HepG2 (cell line): ENCODE results near the gene BIRC7. TPM values are rescaled to one million over a fixed set of nuclear protein-coding genes. Genes with fewer than 3 reads are reported as not detected.
A peak's percentile ranks its signal among the peaks of the same experiment; 100 is the strongest.

Experiments used
- AGO2 ChIP-seq: fragments of 200-400 bp; formaldehyde crosslinking; optimal IDR thresholded peaks from 2 replicates; pipeline ENCODE3; 2017; ENCODE audit warnings: mild to moderate bottlenecking, low read depth, low read length, moderate library complexity
- ATRX ChIP-seq: sonication (generic); formaldehyde crosslinking; IDR thresholded peaks from 2 replicates; pipeline ENCODE4 v1.4.0; 2020; ENCODE audit warnings: missing genetic modification reagents, borderline replicate concordance
- BCL3 ChIP-seq: sonication (generic); formaldehyde crosslinking; IDR thresholded peaks from 2 replicates; pipeline ENCODE4 v1.5.1; 2020; ENCODE audit warnings: mild to moderate bottlenecking, missing genetic modification reagents, moderate library complexity
- CBX5 ChIP-seq: sonication (generic); formaldehyde crosslinking; IDR thresholded peaks from 2 replicates; pipeline ENCODE4 v1.4.0; 2020; ENCODE audit warnings: missing genetic modification reagents, borderline replicate concordance
- FOXK2 ChIP-seq: fragments of 450-650 bp; IDR thresholded peaks from 2 replicates; pipeline ENCODE4 v1.6.1; 2016
- FOXM1 ChIP-seq: sonication (generic); formaldehyde crosslinking; IDR thresholded peaks from 2 replicates; pipeline ENCODE4 v1.5.0; 2020; ENCODE audit warnings: missing genetic modification reagents
- KAT2B ChIP-seq: fragments of 150-350 bp; IDR thresholded peaks from 2 replicates; pipeline ENCODE4 v1.6.1; 2014; ENCODE audit warnings: low read depth, low read length, borderline replicate concordance
- PCBP2 ChIP-seq: fragments of 200-400 bp; formaldehyde crosslinking; optimal IDR thresholded peaks from 2 replicates; pipeline ENCODE3; 2018; ENCODE audit warnings: low read length, low read depth; ENCODE audit not compliant: poor library complexity, severe bottlenecking
- SIX4 ChIP-seq: sonication (generic); formaldehyde crosslinking; IDR thresholded peaks from 2 replicates; pipeline ENCODE4 v1.4.0; 2020; ENCODE audit warnings: missing genetic modification reagents
- U2AF1 ChIP-seq: fragments of 200-400 bp; formaldehyde crosslinking; optimal IDR thresholded peaks from 2 replicates; pipeline ENCODE3; 2017; ENCODE audit warnings: mild to moderate bottlenecking, low read depth, low read length
- ZBTB7B ChIP-seq: sonication (generic); formaldehyde crosslinking; IDR thresholded peaks from 2 replicates; pipeline ENCODE4 v1.4.0; 2020; ENCODE audit warnings: missing genetic modification reagents
- ZNF12 ChIP-seq: sonication (generic); formaldehyde crosslinking; IDR thresholded peaks from 2 replicates; pipeline ENCODE4 v1.5.0; 2020; ENCODE audit warnings: missing genetic modification reagents
- ZNF33B ChIP-seq: sonication (generic); formaldehyde crosslinking; IDR thresholded peaks from 2 replicates; pipeline ENCODE4 v1.5.1; 2020; ENCODE audit warnings: mild to moderate bottlenecking, missing genetic modification reagents
- ZNF644 ChIP-seq: IDR thresholded peaks from 2 replicates; pipeline ENCODE4 v1.6.1; 2016; ENCODE audit warnings: low read depth
- ZNF704 ChIP-seq: sonication (generic); formaldehyde crosslinking; IDR thresholded peaks from 2 replicates; pipeline ENCODE4 v1.8.1; 2023; ENCODE audit warnings: mild to moderate bottlenecking, inconsistent platforms, moderate library complexity, missing genetic modification reagents, borderline replicate concordance
- ZNF800 ChIP-seq: sonication (generic); formaldehyde crosslinking; IDR thresholded peaks from 2 replicates; pipeline ENCODE4 v1.4.0; 2020; ENCODE audit warnings: missing genetic modification reagents
- polyA plus RNA-seq, 8 experiments: library from polyadenylated mRNA; depleted of rRNA in 3 of 8; stranded (reverse) in 7 of 8; unstranded in 1 of 8; fragments of >200 nt; fragmentation: Illumina TruSeq in 4 of 8; extraction: Trizol in 4 of 8; gene quantifications; 2 replicates each; pipeline versions ENCODE4 v1.2.1 to v1.2.3, GENCODE V29; 2011 to 2016; ENCODE audit warnings: low read depth in 4 of 8, missing spikeins in 1 of 8, mixed read lengths in 1 of 8; ENCODE audit not compliant: insufficient read depth in 1 of 8
- total RNA-seq, 5 experiments: library from RNA; depleted of rRNA; stranded (reverse); fragments of >200 nt; fragmentation: Illumina TruSeq; extraction: Trizol; gene quantifications; 2 replicates each; pipeline ENCODE4 v1.2.3, GENCODE V29; 2016; ENCODE audit warnings: low read depth in 1 of 5
- TF ChIP-seq, protein P1 (sequence below): sonication (generic); formaldehyde crosslinking; IDR thresholded peaks from 2 replicates; pipeline ENCODE4 v1.4.0; 2020; ENCODE audit warnings: missing genetic modification reagents
- TF ChIP-seq, protein P2 (sequence below): sonication (generic); formaldehyde crosslinking; IDR thresholded peaks from 2 replicates; pipeline ENCODE4 v1.4.0; 2020; ENCODE audit warnings: missing genetic modification reagents, borderline replicate concordance
- TF ChIP-seq, protein P3 (sequence below): sonication (generic); formaldehyde crosslinking; IDR thresholded peaks from 2 replicates; pipeline ENCODE4 v1.5.0; 2020; ENCODE audit warnings: missing genetic modification reagents

The BIRC7 gene
- total and polyA plus RNA-seq, 2 of the 13 experiments (the other 11 are each of a cell fraction or from before 2014, with no cell fraction given), result 0.27 to 5.1 TPM

DNA sequence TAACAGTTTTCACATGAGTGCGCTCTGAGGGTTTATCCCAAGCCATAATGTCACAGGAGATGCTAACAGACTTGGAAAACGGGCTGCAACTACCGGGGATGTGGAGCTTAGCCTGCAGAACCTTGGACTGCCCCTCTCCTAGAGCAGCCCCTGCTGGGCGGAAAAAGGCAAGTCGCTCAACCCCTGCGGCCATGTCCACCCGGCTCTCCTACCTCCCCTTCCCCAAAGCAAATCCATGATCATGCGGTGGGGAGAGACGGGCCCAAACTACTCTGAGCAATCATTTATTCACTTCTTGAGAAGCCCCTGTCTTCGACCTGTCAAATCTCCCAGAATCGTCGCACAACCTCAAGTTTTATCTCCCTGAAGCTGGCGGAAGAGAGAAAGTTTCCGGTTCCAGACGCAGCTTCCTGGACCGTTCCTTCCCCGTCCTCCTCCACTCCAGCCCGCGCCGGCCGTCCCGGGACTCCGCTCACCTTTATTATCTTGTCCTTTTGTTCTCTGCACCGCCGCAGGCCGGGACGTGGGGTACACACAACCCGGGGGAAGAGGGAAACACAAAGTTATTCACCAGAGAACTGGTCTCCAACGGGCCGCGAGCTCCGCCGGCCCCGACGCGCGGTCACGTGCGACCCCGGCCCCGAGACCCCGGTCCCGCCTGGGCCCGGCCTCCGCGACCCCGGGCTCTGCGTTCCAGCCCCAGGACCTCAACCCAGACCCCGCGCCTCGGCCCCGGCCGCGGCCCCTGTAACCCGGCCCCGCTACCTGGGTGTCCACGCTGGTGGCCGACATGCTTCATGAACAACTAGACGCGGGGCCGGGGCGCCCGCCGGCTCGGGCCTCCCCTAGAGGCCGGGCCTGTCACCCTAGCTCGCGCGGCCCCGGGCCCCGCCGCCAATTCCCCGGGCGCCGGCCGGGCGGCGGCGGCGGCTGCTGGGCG lies 20.3 kb upstream of the BIRC7 start (continued):
- TF ChIP-seq ZNF33B (CRISPR knock-in tag) (no peak; the same call in 1 of the 2 replicates), PCBP2 (peak; percentile 12), ZNF704 (no peak; the same call in 1 of the 2 replicates), SIX4 (CRISPR knock-in tag) (no peak), FOXK2 (no peak), KAT2B (no peak), AGO2 (peak; percentile 89), ZNF800 (CRISPR knock-in tag) (peak; percentile 88), ATRX (CRISPR knock-in tag) (no peak), BCL3 (no peak), FOXM1 (CRISPR knock-in tag) (no peak), U2AF1 (no peak), ZNF644 (CRISPR knock-in tag) (no peak), ZBTB7B (CRISPR knock-in tag) (no peak), ZNF12 (CRISPR knock-in tag) (no peak), CBX5 (CRISPR knock-in tag) (no peak; the same call in 1 of the 2 replicates)
- TF ChIP-seq, protein P1, sequence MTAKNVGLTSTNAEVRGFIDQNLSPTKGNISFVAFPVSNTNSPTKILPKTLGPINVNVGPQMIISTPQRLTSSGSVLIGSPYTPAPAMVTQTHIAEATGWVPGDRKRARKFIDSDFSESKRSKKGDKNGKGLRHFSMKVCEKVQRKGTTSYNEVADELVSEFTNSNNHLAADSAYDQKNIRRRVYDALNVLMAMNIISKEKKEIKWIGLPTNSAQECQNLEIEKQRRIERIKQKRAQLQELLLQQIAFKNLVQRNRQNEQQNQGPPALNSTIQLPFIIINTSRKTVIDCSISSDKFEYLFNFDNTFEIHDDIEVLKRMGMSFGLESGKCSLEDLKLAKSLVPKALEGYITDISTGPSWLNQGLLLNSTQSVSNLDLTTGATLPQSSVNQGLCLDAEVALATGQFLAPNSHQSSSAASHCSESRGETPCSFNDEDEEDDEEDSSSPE (CRISPR knock-in tag), result no peak; the same call in 1 of the 2 replicates
- TF ChIP-seq, protein P2, sequence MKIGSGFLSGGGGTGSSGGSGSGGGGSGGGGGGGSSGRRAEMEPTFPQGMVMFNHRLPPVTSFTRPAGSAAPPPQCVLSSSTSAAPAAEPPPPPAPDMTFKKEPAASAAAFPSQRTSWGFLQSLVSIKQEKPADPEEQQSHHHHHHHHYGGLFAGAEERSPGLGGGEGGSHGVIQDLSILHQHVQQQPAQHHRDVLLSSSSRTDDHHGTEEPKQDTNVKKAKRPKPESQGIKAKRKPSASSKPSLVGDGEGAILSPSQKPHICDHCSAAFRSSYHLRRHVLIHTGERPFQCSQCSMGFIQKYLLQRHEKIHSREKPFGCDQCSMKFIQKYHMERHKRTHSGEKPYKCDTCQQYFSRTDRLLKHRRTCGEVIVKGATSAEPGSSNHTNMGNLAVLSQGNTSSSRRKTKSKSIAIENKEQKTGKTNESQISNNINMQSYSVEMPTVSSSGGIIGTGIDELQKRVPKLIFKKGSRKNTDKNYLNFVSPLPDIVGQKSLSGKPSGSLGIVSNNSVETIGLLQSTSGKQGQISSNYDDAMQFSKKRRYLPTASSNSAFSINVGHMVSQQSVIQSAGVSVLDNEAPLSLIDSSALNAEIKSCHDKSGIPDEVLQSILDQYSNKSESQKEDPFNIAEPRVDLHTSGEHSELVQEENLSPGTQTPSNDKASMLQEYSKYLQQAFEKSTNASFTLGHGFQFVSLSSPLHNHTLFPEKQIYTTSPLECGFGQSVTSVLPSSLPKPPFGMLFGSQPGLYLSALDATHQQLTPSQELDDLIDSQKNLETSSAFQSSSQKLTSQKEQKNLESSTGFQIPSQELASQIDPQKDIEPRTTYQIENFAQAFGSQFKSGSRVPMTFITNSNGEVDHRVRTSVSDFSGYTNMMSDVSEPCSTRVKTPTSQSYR (CRISPR knock-in tag), result no peak
- TF ChIP-seq, protein P3, sequence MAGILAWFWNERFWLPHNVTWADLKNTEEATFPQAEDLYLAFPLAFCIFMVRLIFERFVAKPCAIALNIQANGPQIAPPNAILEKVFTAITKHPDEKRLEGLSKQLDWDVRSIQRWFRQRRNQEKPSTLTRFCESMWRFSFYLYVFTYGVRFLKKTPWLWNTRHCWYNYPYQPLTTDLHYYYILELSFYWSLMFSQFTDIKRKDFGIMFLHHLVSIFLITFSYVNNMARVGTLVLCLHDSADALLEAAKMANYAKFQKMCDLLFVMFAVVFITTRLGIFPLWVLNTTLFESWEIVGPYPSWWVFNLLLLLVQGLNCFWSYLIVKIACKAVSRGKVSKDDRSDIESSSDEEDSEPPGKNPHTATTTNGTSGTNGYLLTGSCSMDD (CRISPR knock-in tag), result no peak
